ENCODE measurements around the gene TOMM70.

The TOMM70 gene

DNA sequence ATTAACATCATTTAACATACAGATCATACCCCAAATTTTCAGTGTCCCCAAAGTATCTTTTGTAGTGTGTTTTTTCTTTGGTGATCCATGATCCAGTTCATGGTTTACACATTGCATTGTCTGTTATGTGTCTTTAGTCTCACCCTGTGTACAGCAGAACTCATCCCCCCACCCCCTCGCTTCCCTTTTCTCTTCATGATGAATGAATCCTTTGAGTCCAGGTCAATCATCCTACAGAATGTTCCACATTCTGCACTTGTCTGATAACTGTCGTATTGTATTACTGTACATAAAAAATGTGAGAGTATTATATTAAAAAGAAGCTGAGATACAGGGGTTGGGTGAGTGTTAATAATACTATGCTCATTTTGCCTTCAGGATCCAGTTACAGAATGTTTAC, 80.9 kb downstream of the TOMM70 start:
- DNase-seq, result no peak

DNA sequence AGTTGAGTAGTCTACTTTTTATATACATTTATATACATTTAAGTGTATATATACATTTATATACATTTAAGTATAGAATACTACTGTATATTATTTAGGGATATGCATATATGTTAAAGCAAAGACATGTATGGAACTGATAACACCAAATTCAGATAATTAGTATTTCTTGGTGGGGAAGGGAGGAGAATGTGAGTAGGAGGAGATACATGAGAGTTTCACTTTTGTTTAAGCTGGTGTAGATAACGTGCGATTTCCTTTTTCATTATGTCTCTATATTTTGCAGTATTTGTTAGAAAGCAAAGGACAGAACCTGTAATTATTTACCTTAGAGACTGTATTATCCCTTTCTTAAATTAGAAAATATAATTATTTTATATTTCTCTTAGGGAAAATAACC, 83.0 kb downstream of the TOMM70 start:
- DNase-seq, result peak in 1 of 5 experiments; percentile 54

GRCh38 chr3:100316641-100317069, 84.2 kb downstream of the TOMM70 start:
- peak in 2 of 5 experiments; percentile 34 to 69 for DNase-seq

All from T-helper 2 cell (primary cell).